Posterior vena cava (tissue), 2 donors: ENCODE measurements around the gene ARFRP1. TPM values are rescaled to one million over a fixed set of nuclear protein-coding genes. Genes with fewer than 3 reads are reported as not detected.
A peak's percentile ranks its signal among the peaks of the same experiment; 100 is the strongest.
"Not testable (repeated sequence)": the region's sequence is repeated elsewhere in the genome, so short reads cannot be mapped to it uniquely, and the experiment has no call there.

Experiments used
- DNase-seq: peaks from one replicate; pipeline ENCODE4 v3.0.0-alpha.2; 2020; ENCODE audit warnings: low spot score
- intact Hi-C, 2 donors: fragments of 100-400 bp; cut with DNase I; formaldehyde crosslinking; loops; one replicate each; pipeline versions ENCODE4 v1.14.1 to v1.14.2; 2022 to 2023
- total RNA-seq, 2 donors: library from RNA; stranded (reverse); fragmentation: NEBNext Ultra II Directional; extraction: Animal tissue kit (Norgen Biotek cat#: 25700); gene quantifications; one replicate each; pipeline ENCODE4 v1.2.1, GENCODE V29; 2021
- donor health status: DM: yes; HTN: yes; CAD: no.
- donor health status: DM: yes; HTN: yes; CAD: no.

The ARFRP1 gene
- total RNA-seq, 2 donors from 2014 or later: 35.7 to 38.1 TPM

DNA sequence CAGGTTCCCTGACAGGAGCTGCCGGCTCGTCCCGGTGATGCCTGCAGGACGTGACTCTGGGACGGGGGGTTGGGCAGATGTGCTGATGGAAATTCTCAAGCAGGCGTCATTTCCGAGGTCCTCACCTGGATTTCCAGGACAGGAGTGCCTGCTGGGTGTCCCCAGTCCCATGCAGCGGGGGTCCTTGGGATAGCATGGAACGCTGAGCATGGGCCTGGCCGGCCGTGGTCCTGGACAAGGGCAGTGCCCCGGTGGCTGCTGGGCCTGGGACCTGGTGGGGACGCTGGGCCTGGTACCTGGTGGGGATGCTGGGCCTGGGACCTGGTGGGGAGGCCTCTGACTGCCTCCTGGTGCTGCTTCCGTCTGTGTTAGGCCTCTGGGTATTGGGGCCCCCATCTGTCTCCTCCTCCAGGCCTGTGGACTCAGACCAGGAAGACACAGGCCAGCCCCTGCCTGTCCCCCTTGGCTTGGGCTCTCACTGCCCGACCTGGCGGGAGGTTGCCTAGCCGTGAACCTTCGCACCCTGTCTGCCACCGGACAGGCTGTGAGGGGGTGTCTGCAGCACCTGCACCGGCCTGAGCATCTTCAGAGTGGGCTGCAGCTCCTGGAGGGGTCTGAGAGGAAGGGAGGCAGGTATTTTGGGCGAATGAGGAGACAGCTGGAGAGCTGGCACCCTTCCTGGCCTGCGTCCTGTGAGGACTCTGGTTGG is 43.5 kb downstream of the ARFRP1 start:
- intact Hi-C loops: no loop called here
- DNase-seq: no peak

- intact Hi-C loops: no loop called here
- DNase-seq: no peak
Measured at GRCh38 chr20:63663332-63664066, 44.3 kb downstream of the ARFRP1 start.

- intact Hi-C loops: no loop called here
- no peak for DNase-seq
Measured at GRCh38 chr20:63662813-63663189, 45.0 kb downstream of the ARFRP1 start.

DNA sequence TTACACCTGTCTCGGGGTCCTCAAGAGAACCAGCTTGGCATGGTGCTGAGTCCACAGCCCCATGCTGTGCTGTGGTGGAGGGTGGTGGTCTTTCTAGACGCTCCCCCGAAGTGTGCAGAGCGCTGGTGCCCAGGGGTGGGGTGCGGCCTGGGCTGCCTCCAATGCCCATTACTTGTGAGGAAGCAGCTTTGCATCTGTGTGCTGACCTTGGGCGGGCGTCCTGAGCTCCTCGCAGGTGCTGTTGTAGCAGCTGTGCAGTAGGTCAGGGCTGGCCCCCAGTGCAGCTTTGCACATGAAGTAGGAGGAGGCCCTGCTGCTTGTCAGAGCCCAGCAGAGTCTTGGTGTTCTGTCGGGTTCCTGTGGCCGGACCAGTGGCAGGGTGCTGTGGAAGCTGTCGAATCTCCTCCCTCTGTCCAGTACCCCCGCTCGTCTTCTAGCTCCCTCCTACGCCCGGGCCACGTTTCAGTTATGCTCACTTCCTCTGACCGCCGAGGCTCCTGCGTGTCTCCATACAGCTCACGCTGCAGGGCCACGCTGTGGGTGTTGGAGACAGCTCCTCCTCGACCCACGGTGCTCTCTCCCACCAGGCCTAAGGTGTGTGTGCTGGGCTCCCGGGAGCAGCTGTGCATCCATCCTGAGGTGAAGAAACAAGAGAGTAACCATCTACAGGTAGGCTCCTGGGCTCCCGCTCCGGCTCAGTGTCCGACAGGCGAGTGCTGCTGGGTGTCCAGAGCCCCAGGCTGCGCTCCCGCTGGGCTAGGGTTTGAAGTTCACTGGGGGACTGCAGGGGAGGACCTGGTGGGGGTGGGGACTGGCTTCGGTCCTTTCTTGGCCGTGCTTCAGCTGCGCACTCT is 45.6 kb downstream of the ARFRP1 start:
- intact Hi-C loops: no loop called here
- no peak for DNase-seq

- no peak for DNase-seq
- intact Hi-C loops: no loop called here
Measured at GRCh38 chr20:63661108-63661507, 46.7 kb downstream of the ARFRP1 start.

DNA sequence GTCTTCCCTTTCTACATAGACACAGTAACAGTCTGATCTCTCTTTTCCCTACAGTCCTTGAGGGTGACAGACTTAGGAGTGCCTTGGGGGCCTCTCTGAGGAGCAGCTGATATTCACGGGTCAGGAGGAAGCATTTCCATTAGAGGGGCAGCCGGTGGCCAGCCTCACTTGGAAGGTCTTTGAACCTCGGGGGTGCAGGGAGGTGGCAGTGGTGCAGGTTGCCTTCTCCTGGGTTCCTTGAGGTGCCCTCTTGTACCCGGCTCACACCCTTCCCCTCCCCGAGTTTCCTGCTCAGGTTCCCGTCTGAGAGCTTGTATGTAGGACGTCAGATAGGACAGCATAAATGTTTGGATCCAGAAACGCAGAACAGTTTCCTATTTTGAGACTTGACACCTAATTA is 47.2 kb downstream of the ARFRP1 start:
- DNase-seq: no peak
- intact Hi-C loops: no loop called here

DNA sequence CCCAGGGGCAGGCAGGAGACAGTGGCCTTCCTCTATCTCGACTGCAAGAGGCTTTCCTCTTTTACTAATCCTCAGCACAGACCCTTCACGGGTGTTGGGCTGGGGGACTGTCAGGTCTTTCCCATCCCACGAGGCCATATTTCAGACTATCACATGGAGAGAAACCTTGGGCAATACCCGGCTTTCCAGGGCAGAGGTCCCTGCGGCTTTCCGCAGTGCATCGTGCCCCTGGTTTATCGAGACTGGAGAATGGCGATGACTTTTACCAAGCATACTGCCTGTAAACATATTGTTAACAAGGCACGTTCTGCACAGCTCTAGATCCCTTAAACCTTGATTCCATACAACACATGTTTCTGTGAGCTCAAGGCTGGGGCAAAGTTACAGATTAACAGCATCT is 47.6 kb downstream of the ARFRP1 start:
- DNase-seq, intact Hi-C loops: not testable (repeated sequence)

- intact Hi-C loops: no loop called here
- DNase-seq: no peak
Measured at GRCh38 chr20:63659370-63659769, 48.4 kb downstream of the ARFRP1 start.

DNA sequence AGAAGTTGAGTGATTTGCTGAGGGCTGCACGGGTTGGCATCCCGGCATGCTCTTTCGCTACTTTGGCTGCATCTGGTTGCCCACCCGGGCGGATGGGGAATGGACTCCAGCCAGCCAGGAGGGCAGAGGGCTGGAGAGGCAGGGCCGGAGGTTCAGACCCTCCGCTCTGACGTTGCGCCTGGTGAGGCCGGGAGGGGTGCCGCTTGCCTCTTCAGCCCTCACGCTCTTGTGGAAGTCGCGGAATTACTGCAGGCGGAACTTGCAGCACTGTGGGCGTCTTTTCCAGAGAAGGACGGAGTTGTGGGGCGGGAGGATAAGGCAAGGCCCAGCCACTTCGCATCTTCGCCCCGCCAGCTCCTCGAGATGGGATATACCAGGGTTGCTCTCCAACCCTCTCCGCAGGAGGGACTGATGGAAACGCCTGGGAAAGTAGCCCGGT is 49.0 kb downstream of the ARFRP1 start:
- intact Hi-C loops: no loop called here
- DNase-seq: no peak

DNA sequence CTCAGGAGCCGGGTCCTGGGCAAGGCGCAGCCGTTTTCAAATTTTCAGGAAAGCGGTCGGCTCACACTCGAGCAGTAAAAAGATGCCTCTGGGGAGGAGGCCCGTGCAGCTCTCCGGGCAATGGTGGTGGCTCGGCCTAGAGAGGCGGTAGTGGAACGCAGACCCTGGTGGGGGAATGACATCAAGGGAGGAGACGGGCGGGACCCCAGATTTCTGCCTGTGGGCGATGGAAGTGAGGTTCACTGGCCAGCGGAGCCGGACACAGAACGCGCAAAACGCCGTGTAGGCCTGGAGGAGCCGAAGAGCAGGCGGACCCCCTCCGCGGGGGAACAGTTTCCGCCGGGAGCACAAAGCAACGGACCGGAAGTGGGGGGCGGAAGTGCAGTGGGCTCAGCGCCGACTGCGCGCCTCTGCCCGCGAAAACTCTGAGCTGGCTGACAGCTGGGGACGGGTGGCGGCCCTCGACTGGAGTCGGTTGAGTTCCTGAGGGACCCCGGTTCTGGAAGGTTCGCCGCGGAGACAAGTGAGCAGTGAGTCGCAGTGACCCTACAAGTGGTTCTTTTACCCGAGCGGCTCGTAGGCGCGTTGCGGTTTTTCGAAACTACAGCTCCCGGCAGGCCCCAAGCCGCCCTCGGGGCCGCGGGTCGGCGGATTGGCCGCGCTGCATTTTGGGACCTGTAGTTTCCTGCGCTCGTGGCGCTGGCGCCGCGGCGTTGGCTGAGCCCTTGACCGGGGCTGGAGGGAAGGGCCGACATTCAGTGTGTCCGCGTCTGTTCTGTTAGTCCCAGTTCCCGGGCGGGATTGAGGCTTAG is 49.6 kb downstream of the ARFRP1 start, which contains the start of gene RTEL1:
Gene RTEL1, plus strand, starts transcription at position 376 of the 812 bp plus-strand sequence. CDS start 1,091 bp downstream, outside the sequence.
- DNase-seq: peak; percentile 98
- intact Hi-C loops: loop anchor here in 1 of 2 donors (1.0 kb wide), 1 partner anchor 20 kb away; no protein-coding TSS in a partner anchor

DNA sequence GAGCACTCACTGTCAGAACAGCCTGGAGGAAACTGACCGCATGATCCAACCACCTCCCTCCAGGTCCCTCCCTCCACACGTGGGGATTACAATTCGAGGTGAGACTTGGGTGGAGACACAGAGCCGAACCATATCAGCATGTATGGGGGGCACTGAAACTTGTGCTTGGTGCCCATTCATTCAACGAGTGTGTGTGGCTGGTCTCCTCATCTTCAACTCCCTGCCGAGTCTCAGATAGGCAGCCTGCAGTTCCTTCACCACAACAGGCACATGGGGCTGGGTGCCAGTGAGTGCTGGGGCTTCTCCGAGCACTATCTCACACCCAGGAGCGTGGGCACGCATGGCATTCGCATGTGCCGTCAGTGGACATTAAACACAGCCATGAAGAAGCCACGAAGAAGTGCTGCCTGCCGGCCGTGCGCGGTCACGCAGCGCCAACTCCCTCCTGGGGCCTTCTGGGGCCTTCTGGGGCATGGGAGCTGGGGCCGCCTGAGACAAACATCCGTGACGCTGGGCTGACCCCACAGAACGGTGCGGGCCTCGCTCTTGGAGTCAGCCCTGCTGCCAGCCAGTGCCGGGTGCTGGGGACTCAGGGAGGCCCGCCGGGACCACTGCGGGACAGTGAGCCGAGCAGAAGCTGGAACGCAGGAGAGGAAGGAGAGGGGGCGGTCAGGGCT is 50.4 kb downstream of the ARFRP1 start:
- no peak for DNase-seq
- intact Hi-C loops: loop anchor here in 1 of 2 donors (1.0 kb wide), 1 partner anchor 21 kb away; no protein-coding TSS in a partner anchor

DNA sequence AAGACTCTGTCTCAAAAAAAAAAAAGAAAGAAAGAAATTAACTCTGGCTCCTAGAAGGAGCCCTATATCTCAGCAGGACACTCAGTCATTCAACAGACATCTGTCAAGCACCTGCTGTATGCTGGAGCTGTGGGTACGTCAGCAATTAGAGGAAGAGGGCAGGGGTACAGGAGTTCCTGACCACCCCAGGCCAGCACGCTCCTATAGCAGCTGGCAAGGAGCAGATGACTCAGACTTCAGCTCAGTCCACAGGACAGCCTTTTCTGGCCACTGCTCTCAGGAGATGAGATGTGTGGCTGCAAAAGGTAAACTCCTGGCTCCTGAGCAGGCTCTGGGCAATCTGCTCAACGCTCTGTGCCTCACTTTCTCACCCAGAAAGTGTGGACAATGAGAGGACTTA is 51.3 kb downstream of the ARFRP1 start:
- DNase-seq: no peak
- intact Hi-C loops: no loop called here

- no peak for DNase-seq
- intact Hi-C loops: no loop called here
Measured at GRCh38 chr20:63655249-63655648, 52.5 kb downstream of the ARFRP1 start.

DNA sequence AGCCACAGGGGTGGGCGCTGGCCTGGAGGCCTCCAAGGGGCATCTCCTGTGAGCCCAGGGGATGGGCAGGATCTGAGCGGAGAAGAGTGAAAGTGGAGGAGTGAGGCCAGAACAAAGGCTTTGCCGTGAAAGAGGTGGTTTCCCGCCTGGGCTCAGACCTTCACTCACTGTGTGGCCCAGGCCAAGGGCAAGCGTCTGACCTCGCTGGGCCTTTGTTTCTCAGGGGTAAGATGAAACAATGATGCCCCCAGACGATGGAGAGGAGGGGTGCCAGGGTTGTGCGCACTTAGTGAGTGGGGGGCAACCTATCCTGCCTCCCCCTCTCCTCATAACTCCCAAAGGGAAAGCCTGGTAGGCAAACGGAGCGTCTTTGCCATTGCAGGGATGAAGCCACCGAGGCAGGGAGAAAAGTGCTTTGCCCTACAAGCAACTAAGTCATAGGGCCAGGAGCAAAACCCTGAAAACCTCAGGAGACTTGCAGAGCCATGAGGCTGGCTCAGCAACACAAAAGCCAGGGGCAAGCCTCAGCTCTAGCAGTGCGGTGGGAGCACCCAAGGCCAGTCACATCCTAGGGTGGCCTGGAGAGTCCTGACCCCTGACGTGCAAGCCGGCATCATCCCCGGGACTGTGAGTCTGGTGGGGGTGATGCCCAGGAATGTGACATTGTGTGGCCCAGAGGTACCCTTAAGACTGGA is 53.7 kb downstream of the ARFRP1 start:
- intact Hi-C loops: no loop called here
- DNase-seq: no peak

DNA sequence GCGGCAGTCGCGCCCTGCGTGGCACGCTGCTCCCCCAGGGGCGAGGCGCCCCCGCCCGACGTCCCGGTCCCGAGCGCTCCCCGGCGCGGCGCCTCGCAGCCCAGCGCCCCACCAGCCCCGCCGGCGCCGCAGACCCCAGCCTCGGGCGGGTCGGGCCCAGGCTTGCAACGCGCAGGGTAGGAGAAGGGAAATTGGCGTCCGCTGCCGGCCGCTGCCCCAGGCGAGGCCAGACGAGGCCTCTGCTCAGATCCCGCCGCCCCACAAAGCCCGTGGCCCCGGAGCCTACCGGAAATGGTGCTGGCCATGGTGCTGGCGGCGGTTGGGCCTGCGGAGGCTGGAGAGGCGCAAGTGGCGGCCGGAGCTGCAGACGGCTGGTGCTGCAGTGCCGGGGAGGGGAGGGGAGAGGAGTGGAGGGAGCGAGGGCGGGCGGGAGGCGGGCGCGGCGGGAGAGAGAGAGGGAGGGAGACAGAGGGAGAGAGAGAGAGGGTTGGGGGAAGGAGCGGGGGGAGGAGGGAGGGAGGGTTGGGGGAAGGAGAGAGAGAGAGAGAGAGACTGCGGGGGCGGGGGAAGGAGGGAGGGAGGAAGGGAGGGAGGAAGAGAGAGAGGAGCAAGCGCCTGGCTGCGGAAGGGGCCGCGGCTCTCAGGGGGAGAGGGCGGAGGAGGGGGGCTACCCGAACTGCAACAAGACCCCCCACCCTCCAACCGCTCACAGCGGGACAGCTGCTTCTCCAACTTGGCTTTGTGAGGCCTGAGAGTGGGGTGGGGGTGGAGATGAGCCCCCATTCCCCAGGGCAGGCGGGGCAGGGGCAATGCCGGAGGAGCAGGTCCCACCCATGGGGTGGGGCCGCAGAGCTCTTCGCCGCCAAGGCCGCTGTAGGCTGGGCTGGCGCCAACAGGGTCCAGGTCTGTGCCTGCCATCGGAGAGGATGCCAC is 54.5 kb downstream of the ARFRP1 start, which contains the start of gene STMN3:
Gene STMN3, minus strand, starts transcription at position 384 of the 933 bp plus-strand sequence. Its CDS starts 79 bp downstream, at position 305.
- peak; percentile 96 for DNase-seq
- intact Hi-C loops: no loop called here

- intact Hi-C loops: no loop called here
- no peak for DNase-seq
Measured at GRCh38 chr20:63652192-63652980, 55.4 kb downstream of the ARFRP1 start.
